ENCODE data around the gene C5orf47. TPM values are rescaled to one million over a fixed set of nuclear protein-coding genes. Genes with fewer than 3 reads are reported as not detected.
"Not testable (repeated sequence)": the region's sequence is repeated elsewhere in the genome, so short reads cannot be mapped to it uniquely, and the experiment has no call there.

The C5orf47 gene
- total RNA-seq, 3 donors from 2014 or later (not counting 1 experiment from before 2014, with no cell fraction given), result not detected

DNA sequence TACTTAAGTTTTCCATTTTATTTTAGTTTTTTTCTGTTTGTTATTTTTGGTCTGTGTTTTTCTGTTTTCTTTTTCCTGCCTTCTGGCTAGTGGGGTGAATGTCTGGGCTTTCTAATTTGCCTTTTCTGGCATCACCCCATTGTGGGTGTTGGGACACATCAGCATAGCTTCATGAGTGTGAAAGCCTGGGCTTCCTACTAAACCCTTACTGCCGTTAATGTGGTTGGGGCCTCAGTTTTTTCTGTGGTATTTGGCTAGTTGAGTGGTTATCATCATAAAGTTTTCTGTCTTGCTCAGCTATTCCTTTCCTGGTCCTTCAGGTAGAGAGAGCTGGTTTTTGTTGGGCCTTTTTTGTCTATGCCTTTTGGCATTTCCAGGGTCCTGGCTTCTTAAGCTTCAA, 21.4 kb downstream of the C5orf47 start:
- H3K27me3 ChIP-seq (ENCODE audit: control insufficient read depth, insufficient read depth, low read length), result peaks cover 2% of the 10 kb centered on the region

DNA sequence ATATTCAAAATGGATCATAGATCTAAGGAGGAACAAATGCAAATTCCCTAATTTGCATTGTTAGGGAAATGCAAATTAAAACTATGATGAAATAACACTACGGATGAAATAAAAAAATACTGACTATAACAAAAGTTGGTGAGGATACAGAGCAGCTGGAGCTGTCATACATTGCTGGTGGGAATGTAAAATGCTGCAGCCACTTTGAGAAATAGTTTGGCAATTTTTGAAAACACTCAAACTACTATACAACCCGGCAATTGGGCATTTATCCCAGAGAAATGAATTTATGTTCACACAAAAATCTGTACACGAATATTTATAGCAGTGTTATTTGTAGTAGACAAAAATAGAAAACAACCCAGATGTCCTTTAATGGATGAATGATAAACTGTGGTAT, 22.5 kb downstream of the C5orf47 start:
- WGBS (ENCODE audit: insufficient coverage), result 100% methylated on average over 1 of the region's 3 CpGs
- H3K4me3 Mint-ChIP-seq, result no peak overlapping the region
- no peak for ATAC-seq
- Histone ChIP-seq H3K4me1 (ENCODE audit: control insufficient read depth, insufficient read depth, low read length) (no peaks in the 10 kb centered on the region), H3K27ac (ENCODE audit: low read length) (no peak overlapping the region), H3K27me3 (ENCODE audit: control insufficient read depth, insufficient read depth, low read length) (peaks cover 2% of the 10 kb centered on the region), H3K9me3 (ENCODE audit: control insufficient read depth, insufficient read depth, low read length) (no peaks in the 10 kb centered on the region), H3K4me3 (ENCODE audit: low read length) (no peak overlapping the region), H3K36me3 (ENCODE audit: control insufficient read depth, insufficient read depth, low read length) (no peaks in the 10 kb centered on the region)
- no peaks in the 10 kb centered on the region for H3K9me3 Mint-ChIP-seq
- peaks cover 5 to 7% of the 10 kb centered on the region in 2 donors for H3K4me1 Mint-ChIP-seq
- H3K27me3 Mint-ChIP-seq (ENCODE audit: low read depth in 2 of 2), result peaks cover 4 to 13% of the 10 kb centered on the region in 2 donors
- no peak for DNase-seq
- no peak overlapping the region for H3K27ac Mint-ChIP-seq
- no peaks in the 10 kb centered on the region for H3K36me3 Mint-ChIP-seq
- TF ChIP-seq, protein P1, sequence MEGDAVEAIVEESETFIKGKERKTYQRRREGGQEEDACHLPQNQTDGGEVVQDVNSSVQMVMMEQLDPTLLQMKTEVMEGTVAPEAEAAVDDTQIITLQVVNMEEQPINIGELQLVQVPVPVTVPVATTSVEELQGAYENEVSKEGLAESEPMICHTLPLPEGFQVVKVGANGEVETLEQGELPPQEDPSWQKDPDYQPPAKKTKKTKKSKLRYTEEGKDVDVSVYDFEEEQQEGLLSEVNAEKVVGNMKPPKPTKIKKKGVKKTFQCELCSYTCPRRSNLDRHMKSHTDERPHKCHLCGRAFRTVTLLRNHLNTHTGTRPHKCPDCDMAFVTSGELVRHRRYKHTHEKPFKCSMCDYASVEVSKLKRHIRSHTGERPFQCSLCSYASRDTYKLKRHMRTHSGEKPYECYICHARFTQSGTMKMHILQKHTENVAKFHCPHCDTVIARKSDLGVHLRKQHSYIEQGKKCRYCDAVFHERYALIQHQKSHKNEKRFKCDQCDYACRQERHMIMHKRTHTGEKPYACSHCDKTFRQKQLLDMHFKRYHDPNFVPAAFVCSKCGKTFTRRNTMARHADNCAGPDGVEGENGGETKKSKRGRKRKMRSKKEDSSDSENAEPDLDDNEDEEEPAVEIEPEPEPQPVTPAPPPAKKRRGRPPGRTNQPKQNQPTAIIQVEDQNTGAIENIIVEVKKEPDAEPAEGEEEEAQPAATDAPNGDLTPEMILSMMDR (IDR thresholded peaks at IDR 0.05), result no peak
- intact Hi-C loops (cut with micrococcal nuclease), result no loop called here

More for the DNA sequence above, 21.4 kb downstream of the C5orf47 start:
- TF ChIP-seq, protein P1 (IDR thresholded peaks at IDR 0.05), result no peak
- Histone ChIP-seq H3K4me3 (ENCODE audit: low read length) (no peak overlapping the region), H3K36me3 (ENCODE audit: control insufficient read depth, insufficient read depth, low read length) (no peaks in the 10 kb centered on the region), H3K9me3 (ENCODE audit: control insufficient read depth, insufficient read depth, low read length) (no peaks in the 10 kb centered on the region), H3K4me1 (ENCODE audit: control insufficient read depth, insufficient read depth, low read length) (no peaks in the 10 kb centered on the region), H3K27ac (ENCODE audit: low read length) (no peak overlapping the region)
- Mint-ChIP-seq H3K27ac (no peak overlapping the region), H3K27me3 (ENCODE audit: low read depth in 2 of 2) (peaks cover 9 to 19% of the 10 kb centered on the region in 2 donors), H3K9me3 (no peaks in the 10 kb centered on the region), H3K36me3 (no peaks in the 10 kb centered on the region), H3K4me1 (peaks cover 5 to 7% of the 10 kb centered on the region in 2 donors), H3K4me3 (no peak overlapping the region)
- 89% methylated on average over 1 of the region's 1 CpG for WGBS (ENCODE audit: insufficient coverage)
- intact Hi-C loops (cut with micrococcal nuclease), result no loop called here
- ATAC-seq (peak in 1 of 3 donors; percentile 53), DNase-seq (no peak)

DNA sequence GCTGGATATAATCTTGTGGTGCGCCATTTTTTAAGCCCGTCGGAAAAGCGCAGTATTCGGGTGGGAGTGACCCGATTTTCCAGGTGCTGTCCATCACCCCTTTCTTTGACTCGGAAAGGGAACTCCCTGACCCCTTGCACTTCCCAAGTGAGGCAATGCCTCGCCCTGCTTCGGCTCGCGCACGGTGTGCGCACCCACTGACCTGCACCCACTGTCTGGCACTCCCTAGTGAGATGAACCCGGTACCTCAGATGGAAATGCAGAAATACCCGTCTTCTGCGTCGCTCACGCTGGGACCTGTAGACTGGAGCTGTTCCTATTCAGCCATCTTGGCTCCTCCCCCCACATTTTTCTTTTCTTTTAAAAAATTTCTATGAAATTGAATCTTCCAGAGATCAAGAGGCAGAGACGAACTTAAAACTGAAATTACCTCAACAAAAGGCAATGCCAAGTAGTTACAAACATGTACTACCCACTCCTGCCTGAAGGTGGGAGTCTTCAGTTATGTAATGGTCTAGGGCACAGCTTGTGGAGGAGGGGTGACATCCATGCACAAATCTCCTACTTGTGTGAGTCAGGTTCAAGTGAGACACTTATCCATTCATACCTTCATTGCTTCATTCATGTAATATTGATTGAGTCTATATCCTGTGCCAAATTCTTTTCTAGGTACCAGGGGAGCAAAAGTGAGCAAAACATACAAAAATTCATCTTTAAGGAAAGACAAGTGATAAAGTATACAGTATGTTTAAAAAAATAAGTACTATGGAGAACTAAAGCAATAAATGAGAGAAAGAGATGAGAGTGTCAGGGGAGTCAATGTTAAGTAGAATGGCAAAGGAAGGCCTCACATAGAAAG, 31.3 kb downstream of the C5orf47 start:
- intact Hi-C loops (cut with micrococcal nuclease), result not testable (repeated sequence)
- DNase-seq, result peak in 1 of 2 donors; percentile 3

DNA sequence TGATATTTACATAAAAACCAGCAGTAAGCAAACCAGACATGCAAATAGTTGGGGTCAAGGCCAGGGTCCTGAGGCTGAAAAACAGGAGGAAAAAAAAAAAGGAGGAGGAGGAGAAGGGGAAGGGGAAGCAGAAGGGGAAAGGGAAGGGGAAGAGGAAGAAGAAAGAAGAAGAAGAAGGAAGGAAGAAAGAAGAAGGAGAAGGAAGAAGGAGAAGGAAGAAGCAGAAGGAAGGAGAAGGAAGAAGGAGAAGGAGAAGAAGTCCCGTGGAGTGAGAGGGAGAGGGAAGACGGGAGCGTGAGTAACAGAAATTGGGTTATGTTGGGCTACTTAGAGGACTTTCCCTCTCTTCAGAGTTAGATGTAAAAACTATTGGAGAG, 31.9 kb downstream of the C5orf47 start:
- Histone ChIP-seq H3K4me3 (ENCODE audit: low read length) (no peak overlapping the region), H3K4me1 (ENCODE audit: control insufficient read depth, insufficient read depth, low read length) (no peaks in the 10 kb centered on the region), H3K27ac (ENCODE audit: low read length) (no peak overlapping the region), H3K9me3 (ENCODE audit: control insufficient read depth, insufficient read depth, low read length) (no peaks in the 10 kb centered on the region), H3K36me3 (ENCODE audit: control insufficient read depth, insufficient read depth, low read length) (no peaks in the 10 kb centered on the region), H3K27me3 (ENCODE audit: control insufficient read depth, insufficient read depth, low read length) (no peaks in the 10 kb centered on the region)
- TF ChIP-seq, protein P1 (IDR thresholded peaks at IDR 0.05), result no peak
- Mint-ChIP-seq H3K4me1 (no peaks in the 10 kb centered on the region), H3K27me3 (ENCODE audit: low read depth in 2 of 2) (peaks cover 14 to 34% of the 10 kb centered on the region in 2 donors), H3K4me3 (no peak overlapping the region), H3K9me3 (peaks cover 0 to 3% of the 10 kb centered on the region in 2 donors), H3K27ac (no peak overlapping the region), H3K36me3 (no peaks in the 10 kb centered on the region)
- DNase-seq (no peak), ATAC-seq (no peak)
- 80% methylated on average over 3 of the region's 3 CpGs for whole genome bisulfite sequencing (ENCODE audit: insufficient coverage)
- intact Hi-C loops (cut with micrococcal nuclease), result no loop called here

More for the DNA sequence above, 31.3 kb downstream of the C5orf47 start:
- not testable (repeated sequence) for H3K27ac Mint-ChIP-seq; H3K4me1 ChIP-seq (ENCODE audit: control insufficient read depth, insufficient read depth, low read length); H3K9me3 ChIP-seq (ENCODE audit: control insufficient read depth, insufficient read depth, low read length); H3K27me3 ChIP-seq (ENCODE audit: control insufficient read depth, insufficient read depth, low read length); H3K27ac ChIP-seq (ENCODE audit: low read length); H3K4me1 Mint-ChIP-seq; ATAC-seq; H3K4me3 Mint-ChIP-seq; H3K4me3 ChIP-seq (ENCODE audit: low read length); H3K9me3 Mint-ChIP-seq; H3K36me3 ChIP-seq (ENCODE audit: control insufficient read depth, insufficient read depth, low read length); H3K36me3 Mint-ChIP-seq
- H3K27me3 Mint-ChIP-seq (ENCODE audit: low read depth in 2 of 2), result peaks cover 12 to 34% of the 10 kb centered on the region in 2 donors
- WGBS (ENCODE audit: insufficient coverage), result 89% methylated on average over 9 of the region's 19 CpGs
